Astrocyte (in vitro differentiated cells and primary cell): ENCODE data around the gene C5AR1. TPM values are rescaled to one million over a fixed set of nuclear protein-coding genes. Genes with fewer than 3 reads are reported as not detected.

Source experiments
- DNase-seq: peaks from one replicate; pipeline ENCODE4 v3.0.0-alpha.2; 2010; ENCODE audit warnings: low read depth
- FAIRE-seq: peaks from 2 replicates; lab custom pipeline; 2011; peaks lifted over from hg19 to GRCh38; lab: Jason Lieb, UNC
- H2AFZ ChIP-seq: 2 replicates; pipeline ENCODE4 v1.6.0; 2012; ENCODE audit warnings: low read depth, low read length, inconsistent platforms
- H3K27ac ChIP-seq: 2 replicates; pipeline ENCODE4 v1.5.1; 2011; ENCODE audit warnings: low read depth, low read length, inconsistent platforms
- H3K27me3 ChIP-seq: 2 replicates; pipeline ENCODE4 v1.6.0; 2011; ENCODE audit warnings: low read length, inconsistent platforms; ENCODE audit not compliant: insufficient read depth
- H3K36me3 ChIP-seq: 2 replicates; pipeline ENCODE4 v1.5.1; 2011; ENCODE audit warnings: low read length, inconsistent platforms; ENCODE audit not compliant: insufficient read depth
- H3K4me1 ChIP-seq: 2 replicates; pipeline ENCODE4 v1.5.1; 2011; ENCODE audit warnings: low read length, inconsistent platforms; ENCODE audit not compliant: insufficient read depth
- H3K4me2 ChIP-seq: 2 replicates; pipeline ENCODE4 v1.6.0; 2012; ENCODE audit warnings: low read length, inconsistent platforms
- H3K4me3 ChIP-seq: 2 replicates; pipeline ENCODE4 v1.5.1; 2011; ENCODE audit warnings: low read depth, mild to moderate bottlenecking, low read length, inconsistent platforms; ENCODE audit not compliant: insufficient read depth
- H3K79me2 ChIP-seq: 2 replicates; pipeline ENCODE4 v1.6.0; 2012; ENCODE audit warnings: mild to moderate bottlenecking, low read length, inconsistent platforms; ENCODE audit not compliant: insufficient read depth
- H3K9ac ChIP-seq: 2 replicates; pipeline ENCODE4 v1.6.0; 2012; ENCODE audit warnings: mild to moderate bottlenecking, low read length, inconsistent platforms
- H3K9me3 ChIP-seq: 2 replicates; pipeline ENCODE4 v1.5.1; 2012; ENCODE audit warnings: low read depth, mild to moderate bottlenecking, low read length, inconsistent platforms; ENCODE audit not compliant: insufficient read depth
- H4K20me1 ChIP-seq: 2 replicates; pipeline ENCODE4 v1.6.0; 2012; ENCODE audit warnings: low read length, inconsistent platforms; ENCODE audit not compliant: insufficient read depth
- H3K27ac Mint-ChIP-seq: one replicate; pipeline ENCODE4 v1.8.0; 2021; ENCODE audit warnings: mild to moderate bottlenecking, mixed read lengths; ENCODE audit not compliant: unreplicated experiment
- H3K27me3 Mint-ChIP-seq: one replicate; pipeline ENCODE4 v1.8.0; 2021; ENCODE audit warnings: low read depth, mixed read lengths; ENCODE audit not compliant: unreplicated experiment
- H3K36me3 Mint-ChIP-seq: one replicate; pipeline ENCODE4 v1.8.0; 2021; ENCODE audit warnings: low read depth, mixed read lengths; ENCODE audit not compliant: unreplicated experiment
- H3K4me1 Mint-ChIP-seq: one replicate; pipeline ENCODE4 v1.8.0; 2021; ENCODE audit warnings: low read depth, mixed read lengths; ENCODE audit not compliant: unreplicated experiment
- H3K4me3 Mint-ChIP-seq: one replicate; pipeline ENCODE4 v1.8.0; 2021; ENCODE audit warnings: mild to moderate bottlenecking, moderate library complexity, mixed read lengths; ENCODE audit not compliant: unreplicated experiment
- H3K9me3 Mint-ChIP-seq: one replicate; pipeline ENCODE4 v1.8.0; 2021; ENCODE audit warnings: mild to moderate bottlenecking, mixed read lengths; ENCODE audit not compliant: unreplicated experiment
- CTCF ChIP-seq: IDR thresholded peaks from 2 replicates; pipeline ENCODE4 v1.5.1; 2011; ENCODE audit warnings: low read depth, mild to moderate bottlenecking, inconsistent platforms, low read length, moderate library complexity; ENCODE audit not compliant: insufficient read depth
- EZH2 ChIP-seq: IDR thresholded peaks from 2 replicates; pipeline ENCODE4 v1.6.1; 2012; ENCODE audit warnings: mild to moderate bottlenecking, low read length, inconsistent platforms; ENCODE audit not compliant: insufficient read depth
- total RNA-seq: library from RNA; stranded (reverse); gene quantifications from 2 replicates; pipeline ENCODE4 v1.2.1, GENCODE V29; 2021

The C5AR1 gene
- total RNA-seq, 1 donor from 2014 or later: 4.6 TPM

GRCh38 chr19:47348819-47349795 is 39.4 kb downstream of the C5AR1 start, which contains the start of gene DHX34:
DHX34 (plus strand) TSS chr19:47349315; CDS start chr19:47353031, 3,716 bp downstream.
- H3K27ac Mint-ChIP-seq: peak within 1 kb of the TSS; percentile 84
- Histone ChIP-seq H3K36me3 (peaks cover 5% of the 10 kb centered on the region), H3K4me1 (peaks cover 6% of the 10 kb centered on the region), H3K27me3 (peaks cover 2% of the 10 kb centered on the region), H3K27ac (peak within 1 kb of the TSS; percentile 36), H3K4me3 (peak within 1 kb of the TSS; percentile 90), H4K20me1 (peaks cover 11% of the 10 kb centered on the region), H2AFZ (peak within 1 kb of the TSS; percentile 86), H3K9me3 (no peaks in the 10 kb centered on the region), H3K9ac (peak within 1 kb of the TSS; percentile 89), H3K79me2 (peaks cover 43% of the 10 kb centered on the region), H3K4me2 (peak within 1 kb of the TSS; percentile 93)
- FAIRE-seq (no peak), DNase-seq (peak; percentile 93)
- H3K36me3 Mint-ChIP-seq: peaks cover 23% of the 10 kb centered on the region
- peaks cover 4% of the 10 kb centered on the region for H3K9me3 Mint-ChIP-seq
- H3K27me3 Mint-ChIP-seq: no peaks in the 10 kb centered on the region
- H3K4me3 Mint-ChIP-seq: peak within 1 kb of the TSS; percentile 96
- peaks cover 11% of the 10 kb centered on the region for H3K4me1 Mint-ChIP-seq
- TF ChIP-seq CTCF (peak; percentile 91), EZH2 (no peak)

- H3K27ac Mint-ChIP-seq: peak overlapping the region; percentile 3
- TF ChIP-seq EZH2 (no peak), CTCF (no peak)
These were observed 41.0 kb downstream of the C5AR1 start for GRCh38 chr19:47350630-47351029.

More at GRCh38 chr19:47350630-47351029, 41.0 kb downstream of the C5AR1 start:
- H3K4me3 ChIP-seq: no peak overlapping the region
- H3K9ac ChIP-seq: no peak overlapping the region
- FAIRE-seq (no peak), DNase-seq (no peak)
- H3K4me2 ChIP-seq: no peak overlapping the region
- Mint-ChIP-seq H3K4me3 (peak overlapping the region; percentile 63), H3K27me3 (no peaks in the 10 kb centered on the region), H3K36me3 (peaks cover 28% of the 10 kb centered on the region), H3K4me1 (peaks cover 11% of the 10 kb centered on the region), H3K9me3 (peaks cover 4% of the 10 kb centered on the region)
- no peaks in the 10 kb centered on the region for H3K27me3 ChIP-seq
- peaks cover 10% of the 10 kb centered on the region for H3K36me3 ChIP-seq
- H3K27ac ChIP-seq: no peak overlapping the region
- peaks cover 52% of the 10 kb centered on the region for H3K79me2 ChIP-seq
- H4K20me1 ChIP-seq: peaks cover 16% of the 10 kb centered on the region
- no peak overlapping the region for H2AFZ ChIP-seq
- H3K4me1 ChIP-seq: peaks cover 6% of the 10 kb centered on the region
- no peaks in the 10 kb centered on the region for H3K9me3 ChIP-seq
